Cardiac atrium fibroblast (primary cell): ENCODE data around the gene MYL10. TPM values are rescaled to one million over a fixed set of nuclear protein-coding genes. Genes with fewer than 3 reads are reported as not detected.

Experiments
- total RNA-seq: library from RNA; depleted of rRNA; stranded (reverse); fragments of >200 nt; gene quantifications from 2 replicates; pipeline ENCODE4 v1.2.3, GENCODE V29; 2015

MYL10 gene
- not detected in 2 replicates for total RNA-seq

DNA sequence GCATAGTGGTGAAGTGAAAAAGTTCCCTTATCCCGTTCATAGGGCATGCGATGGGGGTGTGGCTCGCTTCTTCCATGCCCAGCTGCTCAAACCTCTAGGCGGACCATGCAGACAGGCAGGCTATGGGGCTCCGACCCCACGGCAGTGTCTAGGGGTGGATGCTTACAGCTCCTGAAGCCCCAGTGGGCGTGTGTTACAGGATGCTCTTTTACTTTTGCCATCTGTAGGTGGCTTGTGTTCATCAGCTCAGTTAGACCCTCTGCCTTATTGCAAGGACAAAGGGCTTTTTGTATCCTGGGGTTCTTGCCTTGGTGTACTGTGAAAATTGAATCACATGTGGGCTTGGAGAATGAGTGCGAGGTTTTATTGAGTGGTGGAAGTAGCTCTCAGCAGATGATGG, at the start of gene MYL10:
Gene MYL10 (minus strand): TSS at position 126 of the 400 bp plus-strand sequence. CDS start 178 bp downstream, outside the sequence.

Other genes starting within 250 kb of the MYL10 start
- 57.2 and 78.7 TPM in 2 replicates for gene CUX1, start 188.3 kb upstream of the MYL10 start, total RNA-seq